NCI-H2171 treated with DMSO at 0.1 percent for 48 hours (cell line): ENCODE measurements around the gene TAPT1.
A peak's percentile ranks its signal among the peaks of the same experiment; 100 is the strongest.

Experiments
- DNase-seq: peaks from one replicate; lab custom pipeline; 2025; lab: John Stamatoyannopoulos, UW

The TAPT1 gene

DNA sequence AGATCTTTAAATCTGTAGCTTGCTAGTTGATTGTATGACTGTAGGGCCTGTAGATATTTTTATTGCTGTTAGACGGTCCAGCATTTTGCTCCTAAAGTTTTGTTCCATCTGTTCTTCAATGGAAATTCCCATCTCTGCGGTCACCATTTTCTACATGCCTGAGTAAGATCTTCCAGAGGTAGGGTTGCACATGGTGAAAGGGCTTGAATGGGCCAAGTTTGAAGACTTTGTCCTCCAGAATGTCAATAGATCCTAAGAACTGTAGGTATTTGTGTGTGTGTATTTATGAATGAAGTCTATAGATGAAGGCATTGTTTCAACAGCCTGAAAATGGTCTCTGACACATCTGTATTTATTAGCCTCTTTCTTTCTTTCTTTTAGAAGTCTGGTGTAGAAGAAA is 22.3 kb upstream of the TAPT1 start:
- no peak for DNase-seq

DNA sequence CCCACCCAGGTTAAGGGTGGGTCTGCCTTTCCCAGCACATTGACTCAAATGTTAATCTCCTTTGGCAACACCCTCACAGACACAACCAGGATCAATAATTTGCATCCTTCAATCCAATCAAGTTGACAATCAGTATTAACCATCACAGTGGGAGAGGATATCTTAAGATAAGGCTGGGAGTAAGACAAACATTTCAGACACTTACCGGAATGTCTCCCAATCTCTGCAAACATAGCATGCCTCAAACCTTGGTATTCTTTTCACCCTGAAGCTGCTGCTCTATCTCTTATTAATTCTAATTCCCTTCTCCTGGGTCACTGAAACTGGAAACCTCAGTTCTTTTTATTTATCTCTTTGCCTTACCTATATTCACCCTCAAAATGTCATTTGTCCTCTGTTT is 19.0 kb upstream of the TAPT1 start:
- DNase-seq = no peak

DNA sequence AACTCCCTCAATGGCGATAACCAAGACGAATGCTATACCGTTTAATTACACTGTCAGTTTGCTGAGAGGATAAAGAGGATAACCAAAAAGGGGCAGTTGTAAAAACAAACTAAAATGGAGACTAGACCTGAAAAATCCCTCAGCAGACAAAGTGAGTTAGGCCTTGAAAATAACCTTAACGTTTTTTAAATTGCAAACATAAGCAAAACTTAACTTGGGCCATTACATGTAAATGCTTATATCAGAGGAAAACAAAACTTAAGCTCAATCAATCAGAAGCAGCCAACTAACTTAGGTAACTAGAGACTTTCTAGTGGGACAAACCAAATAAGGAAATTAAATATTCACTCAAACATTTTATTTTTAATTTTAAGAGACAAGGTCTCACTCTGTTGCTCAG is 17.0 kb upstream of the TAPT1 start:
- DNase-seq = no peak

DNA sequence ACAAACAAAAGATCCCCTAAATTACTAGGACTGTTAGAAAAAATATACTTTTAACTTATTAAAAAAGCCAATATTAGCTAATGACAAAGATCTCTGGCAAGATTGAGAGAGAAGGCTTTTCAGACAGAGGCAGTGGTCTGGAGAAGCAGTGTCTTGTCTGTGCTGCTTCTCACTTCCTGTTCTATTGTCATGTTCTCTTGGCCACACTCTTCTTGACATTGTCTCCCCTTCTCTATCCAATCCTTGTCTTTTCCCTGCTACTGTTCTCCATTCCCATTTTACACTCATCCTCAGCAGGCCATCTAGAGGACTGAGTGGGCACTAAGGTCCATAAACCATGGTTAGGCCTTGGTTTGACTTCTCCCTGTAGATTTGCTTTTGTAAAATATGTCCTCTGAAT is 14.0 kb upstream of the TAPT1 start:
- no peak for DNase-seq

DNA sequence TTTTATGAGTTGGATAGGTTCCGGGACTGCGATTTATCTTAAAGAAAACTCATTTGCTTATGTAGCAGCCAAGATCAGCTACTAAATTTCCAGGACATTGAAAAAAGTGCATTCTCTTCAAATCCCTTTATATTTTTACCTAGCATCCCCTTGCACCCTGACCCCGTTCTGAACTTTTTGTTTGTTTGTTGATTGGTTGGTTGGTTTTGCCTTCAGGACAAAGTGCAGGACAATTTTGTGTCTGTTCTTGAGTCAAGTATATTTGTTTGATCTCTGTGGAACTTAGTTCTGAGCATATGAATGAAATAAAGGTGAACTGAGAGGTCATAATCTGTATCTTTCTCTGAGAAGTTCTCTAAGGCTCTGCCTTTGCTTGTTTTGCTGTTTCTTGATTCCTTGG is 12.8 kb upstream of the TAPT1 start:
- DNase-seq = no peak

DNA sequence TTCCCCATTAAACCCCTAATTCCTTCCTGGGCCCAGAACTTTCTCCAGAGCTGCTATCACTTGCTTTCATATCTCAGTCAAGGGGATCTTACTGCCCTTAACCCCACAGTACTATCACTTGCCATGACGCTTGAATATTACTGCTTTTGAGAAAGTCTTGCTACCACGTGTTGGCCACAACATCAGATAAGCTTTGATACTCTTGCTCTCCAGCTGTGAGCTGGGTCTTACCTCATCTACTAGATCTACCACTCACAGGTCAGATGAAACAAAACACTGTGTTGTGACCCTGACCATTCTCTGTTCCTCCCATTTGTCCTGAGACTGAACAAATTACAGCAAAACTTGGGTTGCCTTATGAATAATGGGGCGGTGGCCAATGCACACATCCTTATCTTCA is 12.1 kb upstream of the TAPT1 start:
- DNase-seq = no peak

DNA sequence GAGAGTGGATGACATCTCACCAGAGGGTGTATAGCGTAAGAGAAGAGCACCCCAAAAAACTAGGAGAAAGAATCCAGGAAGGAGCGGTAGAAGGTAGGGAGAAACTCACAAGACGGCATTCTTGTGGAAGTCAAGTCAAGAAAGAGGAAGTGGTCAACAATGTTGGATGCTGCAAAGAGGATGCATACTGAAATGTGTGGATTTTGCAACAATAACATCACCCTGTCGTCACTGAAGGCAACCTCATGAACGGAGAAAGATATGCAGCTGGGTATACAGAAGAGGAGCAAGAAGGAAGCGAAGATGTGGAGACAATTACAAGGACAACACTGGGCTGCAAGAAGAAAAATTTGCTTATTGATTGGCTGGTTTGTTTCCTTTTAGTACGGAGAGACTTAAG is 11.4 kb upstream of the TAPT1 start:
- no peak for DNase-seq

DNA sequence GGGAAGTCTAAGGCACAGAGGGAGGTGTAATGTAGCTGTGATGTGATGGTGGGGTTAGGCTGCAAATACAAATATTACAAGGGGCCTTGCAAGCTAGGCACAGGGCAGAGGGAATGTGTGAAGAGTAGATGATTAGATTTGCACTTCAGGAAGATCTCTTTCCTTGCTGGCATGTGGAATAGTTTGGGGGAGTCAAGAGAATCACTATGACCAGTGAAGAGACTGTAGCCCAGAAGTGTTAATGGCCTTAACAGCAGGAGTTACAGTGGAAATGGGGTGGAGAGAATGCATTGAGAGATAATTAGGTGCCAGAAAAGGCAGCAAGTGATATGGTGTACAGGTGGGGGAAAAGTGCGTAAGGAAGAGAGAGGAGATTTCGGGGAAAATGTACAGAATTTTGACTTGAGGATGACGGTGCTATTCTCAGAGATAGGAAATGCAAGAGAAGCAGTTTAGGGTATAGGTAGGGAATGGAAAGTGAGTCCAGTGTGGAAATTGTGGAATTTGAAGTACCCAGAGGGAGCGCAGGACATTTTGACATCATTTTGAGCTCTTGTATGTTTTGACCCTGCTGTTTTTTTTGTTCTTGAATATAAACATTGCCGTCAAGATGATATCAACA is 10.2 kb upstream of the TAPT1 start:
- DNase-seq = no peak

DNA sequence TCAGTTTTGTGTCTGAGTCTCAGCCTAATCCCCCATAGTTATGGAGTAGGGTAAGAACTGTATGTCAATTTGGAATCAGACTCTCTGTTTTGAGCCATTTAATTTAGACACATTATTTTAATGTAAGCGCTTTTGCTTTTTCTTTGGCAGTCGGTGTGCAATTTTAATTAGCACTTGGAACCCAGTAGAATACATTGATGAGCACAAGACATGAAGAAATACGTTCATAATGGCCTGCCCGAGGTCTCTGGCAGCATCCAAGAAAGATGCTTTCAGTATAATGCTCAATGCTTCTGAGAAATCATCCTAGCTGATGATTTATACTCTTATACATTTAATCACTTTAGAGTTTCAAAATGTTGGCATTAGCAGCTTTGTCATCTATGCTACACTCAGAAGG is 8.9 kb upstream of the TAPT1 start:
- no peak for DNase-seq

DNA sequence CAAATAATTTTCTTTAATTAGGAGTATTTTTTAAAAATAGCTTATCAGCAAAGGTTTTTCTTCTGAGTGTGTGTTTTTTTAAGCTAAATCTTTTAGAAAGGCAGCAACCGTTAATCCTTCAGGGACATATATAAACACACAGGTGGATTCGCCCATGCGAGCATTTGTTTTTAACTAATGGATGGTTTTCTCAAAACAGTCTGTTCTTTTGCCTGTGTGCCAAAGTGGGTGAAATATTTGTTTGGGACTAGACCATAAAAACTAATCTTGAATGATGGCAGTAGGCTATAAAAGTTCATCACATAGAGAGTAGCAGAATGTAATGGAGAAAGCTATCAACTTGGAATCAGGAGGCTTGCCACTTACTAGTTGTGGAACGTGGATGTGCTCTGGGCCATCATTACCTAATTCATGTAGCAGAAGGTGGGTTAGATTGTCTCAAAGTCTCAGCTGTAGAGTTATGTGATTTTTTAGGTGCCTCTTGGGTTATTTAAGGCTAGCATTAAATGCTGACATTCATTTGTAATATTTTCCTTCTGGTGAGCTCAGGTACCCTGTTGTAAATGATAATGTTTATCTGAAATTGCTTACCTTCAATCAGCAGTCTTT is 7.4 kb upstream of the TAPT1 start:
- DNase-seq = peak; percentile 34

DNA sequence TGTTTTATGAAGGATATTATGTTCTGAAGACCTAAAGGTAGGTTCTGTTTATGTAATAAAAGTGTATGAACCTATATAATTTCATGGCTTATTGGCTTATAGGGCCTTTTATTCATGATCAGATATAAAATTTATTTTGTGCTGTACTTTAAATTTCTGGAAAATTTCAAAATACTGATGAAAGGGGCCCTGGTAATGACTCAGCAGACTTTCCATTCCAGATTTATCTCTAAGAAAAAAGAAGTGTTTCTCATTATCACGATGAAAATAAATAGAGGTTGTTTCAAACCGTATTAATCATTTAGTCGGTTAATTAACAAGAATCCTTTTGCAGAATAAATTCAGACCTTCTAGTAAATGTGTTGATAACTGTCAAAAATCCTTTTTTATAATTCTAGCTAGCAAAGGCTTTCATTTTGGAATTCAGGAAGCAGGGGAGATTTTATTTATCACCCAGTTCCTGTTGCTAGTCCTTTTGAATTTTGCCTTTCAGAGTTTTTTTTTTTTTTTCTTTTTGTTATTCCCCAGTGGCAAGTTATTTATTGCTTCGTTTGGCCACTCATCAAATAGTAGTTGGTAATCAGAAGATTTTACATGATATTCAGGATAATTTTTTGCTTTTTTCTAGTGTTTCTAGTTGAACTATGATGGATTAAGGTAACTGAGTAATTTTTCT is 5.4 kb upstream of the TAPT1 start:
- no peak for DNase-seq

DNA sequence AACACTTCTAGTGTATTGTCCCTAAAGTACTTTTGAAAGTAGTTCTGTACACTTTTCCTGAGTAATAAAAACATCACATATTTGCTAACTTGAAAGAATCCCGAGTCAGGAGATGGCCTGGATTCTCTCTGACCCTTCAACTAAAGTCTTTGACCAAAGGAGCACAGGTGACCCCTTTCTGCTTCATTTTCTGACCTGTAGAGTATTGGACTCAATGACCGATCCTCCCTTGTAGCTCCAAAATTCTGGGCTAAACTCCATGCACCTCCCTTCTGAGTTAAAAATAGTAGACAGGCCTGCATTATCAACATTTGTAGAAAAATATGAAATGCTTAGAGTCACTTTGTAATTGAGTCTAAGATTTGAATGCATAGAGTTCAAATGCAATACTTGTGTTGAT is 4.0 kb upstream of the TAPT1 start:
- no peak for DNase-seq

DNA sequence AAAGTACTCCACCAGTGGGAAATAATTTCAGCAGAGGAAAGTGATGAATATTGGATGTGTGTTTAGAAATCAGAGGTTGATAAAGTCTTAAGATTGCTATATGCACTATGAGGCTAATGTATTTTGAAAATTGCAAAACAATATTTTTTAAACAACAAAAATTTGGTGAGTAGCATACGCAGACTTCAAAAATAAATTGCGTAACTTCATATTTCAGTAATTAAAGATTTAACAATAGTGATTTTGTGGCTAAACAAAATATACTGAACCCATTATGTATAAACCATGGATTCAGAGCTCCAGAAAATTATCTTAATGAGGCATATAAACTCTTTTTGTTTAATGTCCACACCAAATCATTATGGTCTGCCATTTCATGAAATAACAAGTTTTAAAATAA is 3.3 kb upstream of the TAPT1 start:
- no peak for DNase-seq

DNA sequence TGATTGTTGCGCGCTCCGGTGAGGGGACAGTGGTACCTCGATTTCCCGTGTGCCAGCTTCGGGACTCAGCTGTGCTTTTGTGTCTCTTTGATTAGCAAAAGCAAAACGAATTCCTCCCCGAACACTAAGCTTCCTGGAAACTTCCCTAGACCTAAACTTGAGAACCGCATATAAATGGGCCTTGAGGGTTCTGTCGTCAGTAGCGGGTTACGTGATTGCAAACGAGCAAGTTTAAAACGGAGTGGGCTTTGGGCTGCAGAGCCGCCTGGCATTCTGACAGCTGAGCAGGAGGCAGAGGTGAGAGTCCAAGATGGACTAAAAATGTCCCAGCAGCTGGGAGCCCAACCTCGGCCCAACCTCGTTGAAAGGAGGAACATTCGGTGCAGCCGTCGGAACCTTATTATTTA is 1.2 kb upstream of the TAPT1 start:
- no peak for DNase-seq

DNA sequence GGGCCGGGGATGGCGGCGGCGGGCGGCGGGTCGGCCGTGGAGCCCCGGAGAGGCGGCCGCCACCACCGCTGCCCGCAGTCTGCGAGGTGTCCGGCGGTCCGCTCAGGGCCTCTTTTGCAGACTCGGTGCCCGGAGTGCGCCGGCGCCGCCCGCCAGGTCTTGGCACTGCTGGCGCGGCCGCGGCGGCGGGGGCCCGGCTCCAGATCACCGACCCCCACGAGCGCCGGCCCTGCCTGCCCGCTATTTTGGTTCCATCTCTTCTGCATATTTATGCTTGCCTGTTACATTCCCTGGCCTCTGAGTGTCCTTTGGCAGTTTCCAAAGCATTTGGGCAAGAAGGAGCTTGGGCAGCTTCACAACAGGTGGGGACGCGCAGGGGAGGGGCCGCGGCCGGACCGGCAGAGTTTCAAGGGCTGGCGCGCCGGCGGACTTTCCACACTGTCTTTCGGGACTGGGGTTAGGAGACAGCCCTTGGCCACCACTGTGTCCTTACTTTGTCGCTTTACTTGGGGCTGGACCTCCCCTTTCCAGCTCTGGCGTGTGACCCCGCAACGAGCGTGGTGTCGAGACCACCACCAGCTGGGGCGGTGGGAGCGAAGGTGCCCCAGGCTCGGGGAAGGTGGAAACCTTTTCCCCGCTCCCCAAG is 668 bp upstream of the TAPT1 start:
- DNase-seq = peak; percentile 2

DNA sequence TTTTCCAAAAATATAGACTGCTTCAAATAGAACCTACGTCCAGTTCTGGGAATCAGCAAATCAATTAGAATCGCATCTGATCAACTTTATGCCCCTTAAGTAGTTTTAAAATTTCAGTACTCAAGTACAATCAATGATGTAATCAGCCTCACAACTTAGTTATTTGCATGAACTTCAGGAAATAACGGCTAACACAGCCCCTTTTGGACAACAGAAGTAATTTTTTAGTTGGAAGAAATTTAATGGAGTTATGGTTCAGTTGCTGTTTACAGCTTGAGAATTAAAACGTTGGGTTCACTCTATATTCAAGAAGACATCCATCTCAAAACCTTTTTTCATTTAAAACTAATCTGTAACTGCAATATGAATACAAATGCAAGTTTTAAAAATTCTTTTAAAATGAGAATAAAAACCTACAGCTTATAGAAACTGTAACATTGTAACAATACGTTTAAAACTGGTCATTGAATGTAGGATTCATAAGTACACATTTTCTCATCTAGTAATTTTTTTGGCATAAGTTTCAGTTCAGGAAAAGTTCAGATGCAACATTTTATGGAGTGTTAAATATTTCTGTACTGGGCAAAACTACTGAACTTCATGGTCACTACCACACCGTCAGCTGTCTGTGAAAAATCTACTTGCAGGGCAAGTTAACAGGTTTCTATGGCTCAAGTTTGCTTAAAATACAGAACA is 956 bp downstream of the TAPT1 start:
- no peak for DNase-seq

DNA sequence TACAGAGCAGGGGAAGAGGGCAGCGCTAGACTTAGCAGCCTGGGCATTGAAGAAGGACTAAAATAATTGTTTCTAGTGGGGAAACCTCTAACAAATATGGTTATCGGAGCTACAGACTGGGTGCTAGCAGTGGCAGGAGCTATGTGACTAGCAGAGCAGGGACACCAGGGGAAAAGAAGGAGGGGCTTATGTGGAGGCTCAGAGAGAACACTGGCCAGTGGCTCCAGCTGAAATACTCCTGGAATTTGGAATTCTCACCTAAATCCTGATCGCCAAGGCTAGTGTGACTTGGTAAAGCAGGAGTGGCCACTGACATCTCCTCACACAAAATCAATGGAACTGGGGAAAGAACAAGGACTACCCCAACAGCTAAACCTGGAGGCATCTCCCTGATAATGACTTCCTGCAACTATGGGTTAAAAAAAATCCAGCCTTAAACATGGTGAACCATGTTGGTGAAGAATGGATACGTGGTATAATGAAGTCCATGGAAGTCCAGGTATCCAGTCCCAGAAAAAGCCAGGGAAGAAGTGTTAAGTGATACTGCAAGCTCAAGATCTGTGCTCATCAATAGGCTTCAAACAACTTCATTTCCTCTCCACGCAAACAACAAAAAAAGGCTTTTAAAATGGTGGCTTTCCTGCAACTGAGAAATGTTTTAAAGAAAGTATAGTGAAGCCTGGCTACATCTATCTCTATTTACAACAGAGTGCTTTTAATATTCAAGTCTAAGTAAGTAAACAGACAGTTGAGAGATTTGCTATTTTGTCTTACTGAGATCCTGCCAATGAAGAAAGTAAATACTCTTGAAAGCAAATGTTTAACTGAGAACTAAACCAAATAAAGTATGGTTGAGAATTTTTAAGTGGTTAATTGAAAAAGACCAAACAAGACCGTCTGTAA is 1.8 kb downstream of the TAPT1 start:
- no peak for DNase-seq

DNA sequence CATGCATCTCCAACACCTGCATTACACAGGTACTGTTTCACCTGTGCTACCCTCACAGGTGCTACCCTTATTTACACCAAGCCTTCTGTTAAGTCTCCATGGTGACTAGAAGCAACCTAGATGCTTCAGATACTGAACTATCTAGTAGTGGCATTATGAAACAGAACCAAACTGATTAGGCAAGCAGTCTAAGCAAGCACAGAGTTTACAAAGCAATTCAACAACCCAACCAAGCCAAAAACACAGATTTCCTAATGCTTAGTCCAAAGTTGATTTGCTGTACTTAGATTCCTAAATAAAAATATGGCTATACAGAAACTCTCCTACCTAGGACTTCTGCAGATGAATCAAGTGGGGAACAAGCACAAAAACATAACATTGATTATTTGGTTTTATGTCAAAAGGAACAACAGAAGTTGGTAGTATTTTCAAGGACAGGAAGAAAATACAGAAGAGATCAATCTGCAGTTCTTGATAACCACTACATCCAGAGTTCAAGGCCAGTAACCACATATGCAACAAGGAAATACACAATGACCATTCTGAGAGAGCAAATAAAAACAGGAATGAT is 3.2 kb downstream of the TAPT1 start:
- no peak for DNase-seq

DNA sequence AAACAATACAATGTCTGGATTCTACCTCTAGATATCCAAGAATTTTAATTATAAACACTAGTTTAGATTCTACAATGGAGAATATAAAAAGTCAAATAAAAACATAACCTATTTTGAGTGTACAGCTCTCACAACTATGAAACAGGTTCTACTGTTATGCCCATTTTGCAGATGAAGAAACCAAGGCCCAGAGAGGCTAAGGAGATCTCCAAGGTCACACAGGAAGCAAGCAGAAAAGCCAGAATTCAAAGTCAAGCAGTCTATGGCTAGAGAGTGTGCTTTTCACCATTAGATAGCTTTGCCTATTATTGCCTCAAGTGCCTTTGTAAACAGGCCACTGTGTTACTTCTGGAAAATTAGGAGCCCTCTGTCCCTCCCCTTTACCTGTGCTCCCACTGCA is 7.3 kb downstream of the TAPT1 start:
- DNase-seq = no peak

DNA sequence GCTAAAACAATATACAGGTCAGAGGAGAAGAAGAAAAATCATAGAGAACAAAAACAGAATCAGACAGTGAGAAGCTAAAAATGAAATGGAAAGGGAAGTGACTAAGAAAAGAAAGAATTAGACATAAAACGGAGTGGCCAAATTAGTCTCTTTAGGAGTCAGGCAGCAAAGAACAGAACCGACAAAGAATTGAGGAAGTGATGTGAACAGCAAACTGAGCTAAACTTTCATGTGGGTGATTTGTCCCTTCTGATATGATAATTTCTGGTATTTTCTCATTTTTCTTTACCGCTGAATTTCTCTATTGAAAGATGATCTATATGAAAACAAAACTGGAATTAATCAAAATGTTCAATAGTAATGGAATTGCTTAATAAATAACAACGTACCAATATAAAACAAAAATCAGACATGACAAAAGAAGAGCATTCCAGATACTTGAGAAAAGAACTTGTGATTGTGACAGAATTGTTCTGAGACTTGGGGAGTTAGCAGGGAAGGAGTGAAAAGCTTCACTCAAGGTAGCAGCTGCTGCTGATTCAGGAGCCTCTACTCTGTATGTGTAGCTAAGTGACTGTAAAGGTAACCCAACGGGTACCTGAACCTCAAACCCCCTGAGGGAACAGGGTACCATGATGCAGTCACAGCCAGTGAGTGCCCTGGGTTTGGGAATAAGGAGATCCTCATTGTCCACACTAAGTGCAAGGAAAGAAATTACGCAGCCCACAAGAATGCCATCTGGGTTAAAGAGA is 8.8 kb downstream of the TAPT1 start:
- DNase-seq = no peak

DNA sequence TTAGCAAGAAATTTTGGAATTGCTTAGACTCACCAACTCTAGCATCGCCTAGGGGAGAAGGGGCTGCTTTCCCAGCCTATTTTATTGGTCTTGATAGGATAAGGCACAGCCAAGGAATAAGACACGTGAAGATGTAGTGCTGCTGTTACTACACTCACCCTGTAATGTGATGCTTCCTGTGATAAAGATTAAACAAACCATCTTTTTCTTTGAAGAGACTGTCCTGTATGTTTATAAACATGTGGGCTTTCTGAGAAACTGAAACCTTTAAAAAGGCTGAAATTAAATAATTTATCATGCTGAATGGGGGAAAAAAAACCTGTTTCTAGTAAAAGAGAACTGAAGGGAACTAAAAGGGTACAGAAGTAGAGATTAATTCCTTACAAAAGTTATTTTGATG is 13.2 kb downstream of the TAPT1 start:
- DNase-seq = no peak
